A549 (cell line): ENCODE data around the gene LMX1B.

Experiments
- CHD2 ChIP-seq: fragments of 150-350 bp; IDR thresholded peaks from 2 replicates; pipeline ENCODE4 v1.6.1; 2014; ENCODE audit warnings: low read length; ENCODE audit not compliant: partially characterized antibody
- CTCF ChIP-seq: fragments of >200 bp; sonication (Bioruptor Twin); formaldehyde crosslinking; IDR thresholded peaks from 3 replicates; pipeline ENCODE4 v1.5.1; 2016
- EP300 ChIP-seq, 2 experiments: fragments of >200 bp; sonication (Bioruptor Twin); formaldehyde crosslinking; IDR thresholded peaks; 2 replicates in 1 of 2; 3 replicates in 1 of 2; pipeline ENCODE4 v1.6.1; 2016 to 2017
- HDAC2 ChIP-seq: fragments of 200-600 bp; sonication (generic); IDR thresholded peaks from 2 replicates; pipeline ENCODE4 v1.6.1; 2016
- MAX ChIP-seq: IDR thresholded peaks from 2 replicates; pipeline ENCODE4 v1.6.1; 2012
- POLR2A ChIP-seq: IDR thresholded peaks from 2 replicates; pipeline ENCODE4 v1.6.1; 2012; ENCODE audit warnings: mild to moderate bottlenecking, low read length
- TFCP2L1 ChIP-seq: fragments of 250-450 bp; sonication (Bioruptor Pico); IDR thresholded peaks from 2 replicates; pipeline ENCODE4 v1.5.0; 2021; ENCODE audit warnings: mild to moderate bottlenecking
- TP53 ChIP-seq: fragments of 250-450 bp; sonication (Bioruptor Pico); IDR thresholded peaks from 2 replicates; pipeline ENCODE4 v1.5.0; 2021; ENCODE audit warnings: mild to moderate bottlenecking, moderate library complexity

GRCh38 chr9:126619361-126620135 lies 5.8 kb downstream of the LMX1B start:
- TF ChIP-seq EP300 (IDR thresholded peaks at IDR 0.05) = no peak
- no peak for TF ChIP-seq CHD2
- no peak for TF ChIP-seq CTCF
- no peak for TF ChIP-seq HDAC2
- TF ChIP-seq TP53 (CRISPR knock-in tag) = no peak
- TF ChIP-seq POLR2A = no peak
- TF ChIP-seq TFCP2L1 (CRISPR knock-in tag) = no peak
- TF ChIP-seq MAX = no peak
